ENCODE results near the gene SKP1. TPM values are rescaled to one million over a fixed set of nuclear protein-coding genes. Genes with fewer than 3 reads are reported as not detected.

SKP1 gene
- total RNA-seq, 1 donor from 2014 or later: 234 TPM

DNA sequence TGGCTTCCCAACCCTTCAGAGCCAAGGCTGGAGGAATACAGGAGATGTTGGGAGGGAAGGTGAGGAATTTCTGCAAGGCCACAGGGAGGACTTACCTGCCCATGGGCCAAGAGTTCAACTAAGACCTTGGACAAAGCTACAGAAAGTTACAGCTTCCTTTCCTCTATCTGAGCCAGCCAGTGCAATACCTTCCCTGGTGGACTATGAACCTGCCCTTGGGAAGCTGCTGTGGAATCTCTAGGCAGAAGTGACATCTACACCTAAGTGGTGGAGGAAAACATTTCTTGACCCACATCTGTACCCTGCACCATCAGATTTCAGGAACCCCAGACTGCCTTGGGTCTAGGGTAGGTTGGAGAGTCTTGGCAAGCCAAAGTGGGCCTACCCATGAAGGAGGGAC lies 6.7 kb upstream of the SKP1 start:
- H3K9me3 ChIP-seq: no peaks in the 10 kb centered on the region
- H3K4me3 ChIP-seq: no peak overlapping the region
- TF ChIP-seq, protein P1, sequence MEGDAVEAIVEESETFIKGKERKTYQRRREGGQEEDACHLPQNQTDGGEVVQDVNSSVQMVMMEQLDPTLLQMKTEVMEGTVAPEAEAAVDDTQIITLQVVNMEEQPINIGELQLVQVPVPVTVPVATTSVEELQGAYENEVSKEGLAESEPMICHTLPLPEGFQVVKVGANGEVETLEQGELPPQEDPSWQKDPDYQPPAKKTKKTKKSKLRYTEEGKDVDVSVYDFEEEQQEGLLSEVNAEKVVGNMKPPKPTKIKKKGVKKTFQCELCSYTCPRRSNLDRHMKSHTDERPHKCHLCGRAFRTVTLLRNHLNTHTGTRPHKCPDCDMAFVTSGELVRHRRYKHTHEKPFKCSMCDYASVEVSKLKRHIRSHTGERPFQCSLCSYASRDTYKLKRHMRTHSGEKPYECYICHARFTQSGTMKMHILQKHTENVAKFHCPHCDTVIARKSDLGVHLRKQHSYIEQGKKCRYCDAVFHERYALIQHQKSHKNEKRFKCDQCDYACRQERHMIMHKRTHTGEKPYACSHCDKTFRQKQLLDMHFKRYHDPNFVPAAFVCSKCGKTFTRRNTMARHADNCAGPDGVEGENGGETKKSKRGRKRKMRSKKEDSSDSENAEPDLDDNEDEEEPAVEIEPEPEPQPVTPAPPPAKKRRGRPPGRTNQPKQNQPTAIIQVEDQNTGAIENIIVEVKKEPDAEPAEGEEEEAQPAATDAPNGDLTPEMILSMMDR (IDR thresholded peaks at IDR 0.05): no peak
- no peak overlapping the region for H3K27ac ChIP-seq
- no peaks in the 10 kb centered on the region for H3K4me1 ChIP-seq
- ATAC-seq (no peak), DNase-seq (no peak)
- H3K27me3 ChIP-seq: no peaks in the 10 kb centered on the region
- intact Hi-C loops (cut with DNase I): loop anchor here (5.0 to 10.0 kb wide), 2 partner anchors 104 to 401 kb away; no protein-coding TSS in a partner anchor
- H3K36me3 ChIP-seq: no peaks in the 10 kb centered on the region

DNA sequence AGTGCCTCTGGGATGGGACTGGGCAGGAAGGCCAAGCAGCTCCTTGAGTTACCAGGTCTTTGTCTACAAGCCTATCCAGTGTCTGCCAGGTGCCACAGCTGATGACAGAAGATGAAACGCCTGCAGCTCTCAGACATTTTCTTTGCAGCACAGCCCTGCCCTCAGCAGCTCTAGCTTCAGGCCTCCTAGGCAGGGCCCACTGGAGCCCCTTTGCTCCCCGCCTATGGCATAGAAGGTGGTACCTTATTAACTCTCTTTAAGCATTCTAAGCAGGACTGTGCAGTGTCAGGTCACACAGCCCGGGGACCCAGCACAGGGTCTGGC lies 1.3 kb upstream of the SKP1 start:
- TF ChIP-seq, protein P1 (IDR thresholded peaks at IDR 0.05): no peak
- H3K27ac ChIP-seq: peak overlapping the region; percentile 99
- H3K36me3 ChIP-seq: peaks cover 5% of the 10 kb centered on the region
- no peak overlapping the region for H3K4me3 ChIP-seq
- H3K4me1 ChIP-seq: peaks cover 25% of the 10 kb centered on the region
- DNase-seq (no peak), ATAC-seq (no peak)
- no peaks in the 10 kb centered on the region for H3K27me3 ChIP-seq
- intact Hi-C loops (cut with DNase I): no loop called here
- no peaks in the 10 kb centered on the region for H3K9me3 ChIP-seq

DNA sequence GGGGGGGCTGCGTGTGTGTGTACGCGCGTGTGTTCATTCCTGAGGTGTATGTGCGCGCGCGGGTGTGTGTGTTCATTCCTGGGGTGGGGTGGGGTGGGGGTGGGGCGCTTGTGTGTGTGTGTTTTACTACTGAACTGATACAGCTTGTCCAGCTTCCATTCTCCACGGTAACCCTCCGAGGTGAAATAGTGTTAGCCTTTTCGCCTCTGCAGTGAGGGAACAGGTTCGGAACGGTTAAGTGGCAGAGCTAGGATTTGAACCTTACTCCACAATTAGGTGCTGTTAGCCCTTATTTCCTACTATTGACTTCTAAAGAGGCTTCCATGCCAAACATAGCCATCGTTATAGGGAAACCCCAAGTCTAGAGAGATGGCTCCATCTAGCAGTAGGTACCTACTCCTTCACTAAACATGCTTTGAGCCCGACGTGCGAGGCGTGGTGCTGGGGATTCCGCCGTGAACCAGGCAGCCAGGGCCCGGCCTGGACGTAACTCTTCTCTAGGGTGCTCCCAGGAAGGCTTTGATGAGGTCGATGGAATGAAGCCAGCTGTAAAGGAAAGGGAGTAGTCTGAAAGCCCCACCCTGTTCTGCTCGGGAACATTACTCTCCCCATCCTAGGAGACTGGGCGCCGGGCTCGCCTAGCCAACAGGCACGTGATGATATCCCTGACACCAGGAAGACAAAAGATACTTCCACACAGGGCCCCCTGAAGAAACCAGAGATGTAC lies 782 bp upstream of the SKP1 start:
- Histone ChIP-seq H3K36me3 (peaks cover 11% of the 10 kb centered on the region), H3K9me3 (no peaks in the 10 kb centered on the region), H3K4me3 (peak overlapping the region; percentile 74), H3K27me3 (no peaks in the 10 kb centered on the region), H3K27ac (peak overlapping the region; percentile 99), H3K4me1 (peaks cover 25% of the 10 kb centered on the region)
- TF ChIP-seq, protein P1 (IDR thresholded peaks at IDR 0.05): no peak
- intact Hi-C loops (cut with DNase I): no loop called here
- peak; percentile 21 for ATAC-seq
- DNase-seq: peak; percentile 68

DNA sequence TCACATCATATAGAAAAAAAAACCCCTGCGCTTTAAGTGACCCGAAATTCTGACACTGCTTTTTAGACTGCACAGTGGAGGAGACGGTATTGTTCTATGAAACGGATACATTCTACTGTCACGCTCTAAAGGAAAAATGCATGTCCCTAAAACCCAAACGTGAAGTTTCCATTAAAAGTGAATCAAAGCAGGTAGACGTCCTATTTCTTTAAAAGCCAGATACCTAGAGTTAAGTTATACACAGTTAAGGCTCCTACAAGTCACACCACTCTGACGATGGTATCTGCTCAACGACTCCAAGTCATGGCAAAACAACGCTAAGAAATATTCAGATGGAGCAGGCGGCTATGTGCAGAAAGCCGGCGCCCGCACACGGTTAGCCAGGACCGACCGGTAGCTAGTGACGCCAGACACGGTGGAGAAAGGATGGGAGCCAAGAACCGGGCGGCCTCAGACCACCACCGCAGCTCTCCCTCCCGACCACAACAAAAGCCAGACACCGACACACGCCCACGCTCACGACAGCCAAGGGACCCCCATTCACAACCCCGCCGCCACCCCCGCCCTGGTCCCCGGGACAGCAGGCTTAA lies 734 bp downstream of the SKP1 start:
- intact Hi-C loops (cut with DNase I): no loop called here
- peak overlapping the region; percentile 74 for H3K4me3 ChIP-seq
- peaks cover 25% of the 10 kb centered on the region for H3K4me1 ChIP-seq

DNA sequence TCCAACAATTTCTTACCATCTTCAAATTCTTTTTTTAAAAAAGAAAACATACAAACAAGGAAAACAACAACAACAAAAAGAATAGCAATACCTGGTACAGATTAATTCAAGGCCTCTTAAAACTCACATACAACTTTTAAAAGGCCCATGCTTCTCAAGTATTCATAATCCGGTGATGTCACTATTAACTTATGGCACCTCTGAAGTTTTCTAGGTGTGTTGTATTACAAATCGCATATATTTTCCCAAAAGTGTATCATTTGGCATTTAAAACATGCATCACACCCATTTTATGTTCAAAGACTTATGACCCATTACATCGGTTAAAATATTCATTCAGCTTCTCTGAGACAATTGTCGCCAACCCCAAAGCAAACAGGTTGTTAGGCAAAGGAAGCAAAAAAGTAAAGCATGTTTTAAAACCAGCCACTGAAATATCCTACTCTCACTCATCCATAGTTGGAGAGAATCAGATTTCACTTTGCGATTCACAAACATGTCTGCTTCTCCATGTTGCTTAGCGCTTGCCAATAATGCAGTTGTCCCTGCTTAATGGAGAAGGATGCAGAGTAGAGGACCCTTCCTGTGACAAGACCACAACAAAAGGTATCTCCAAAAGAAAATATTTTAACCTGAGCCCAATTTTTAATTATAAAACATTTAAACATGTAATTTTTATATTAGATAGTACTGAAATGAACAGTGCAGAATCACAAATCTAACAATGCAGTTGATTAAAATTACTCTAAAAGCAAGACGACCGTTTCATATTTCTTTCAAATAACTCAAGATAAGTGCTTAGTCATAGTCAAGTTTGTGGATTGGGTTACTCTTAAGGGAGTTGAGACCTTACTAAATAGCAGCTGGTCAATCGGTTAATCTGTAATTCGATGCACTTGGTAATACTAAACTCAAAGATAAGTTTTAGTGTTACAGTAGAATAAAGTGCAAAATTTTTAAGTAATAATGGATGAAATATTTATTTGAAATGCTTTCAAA lies 1.6 kb downstream of the SKP1 start:
- intact Hi-C loops (cut with DNase I): no loop called here
- Histone ChIP-seq H3K4me3 (peak overlapping the region; percentile 74), H3K9me3 (no peaks in the 10 kb centered on the region), H3K27me3 (no peaks in the 10 kb centered on the region), H3K4me1 (peaks cover 25% of the 10 kb centered on the region), H3K27ac (peak overlapping the region; percentile 99), H3K36me3 (peaks cover 35% of the 10 kb centered on the region)
- DNase-seq (no peak), ATAC-seq (no peak)
- TF ChIP-seq, protein P1 (IDR thresholded peaks at IDR 0.05): no peak

More for the DNA sequence above, 734 bp downstream of the SKP1 start:
- H3K9me3 ChIP-seq: no peaks in the 10 kb centered on the region
- no peak for DNase-seq
- H3K36me3 ChIP-seq: peaks cover 26% of the 10 kb centered on the region
- H3K27me3 ChIP-seq: no peaks in the 10 kb centered on the region
- peak; percentile 26 for ATAC-seq
- TF ChIP-seq, protein P1 (IDR thresholded peaks at IDR 0.05): no peak
- peak overlapping the region; percentile 99 for H3K27ac ChIP-seq
